Parathyroid adenoma (tissue), 2 donors: Measurements from ENCODE around the gene SMG6.

Experiments
- H2AFZ ChIP-seq: fragments of 300-600 bp; sonication (generic); one replicate; pipeline ENCODE4 v1.7.0; 2017; ENCODE audit warnings: antibody characterized with exemption, mild to moderate bottlenecking
- H3K27ac ChIP-seq: fragments of 300-600 bp; sonication (generic); one replicate; pipeline ENCODE4 v1.7.0; 2017
- H3K27me3 ChIP-seq: fragments of 300-600 bp; sonication (generic); one replicate; pipeline ENCODE4 v1.7.0; 2017; ENCODE audit warnings: low read length; ENCODE audit not compliant: control insufficient read depth, insufficient read depth
- H3K36me3 ChIP-seq: fragments of 300-600 bp; sonication (generic); one replicate; pipeline ENCODE4 v1.7.0; 2017; ENCODE audit warnings: low read length; ENCODE audit not compliant: control insufficient read depth, insufficient read depth
- H3K4me1 ChIP-seq: fragments of 300-600 bp; sonication (generic); one replicate; pipeline ENCODE4 v1.7.0; 2017; ENCODE audit warnings: control low read depth
- H3K4me2 ChIP-seq: fragments of 300-600 bp; sonication (generic); one replicate; pipeline ENCODE4 v1.7.0; 2017; ENCODE audit warnings: low read length
- H3K4me3 ChIP-seq: fragments of 300-600 bp; sonication (generic); one replicate; pipeline ENCODE4 v1.7.0; 2017; ENCODE audit warnings: low read depth, low read length
- H3K79me2 ChIP-seq: fragments of 300-600 bp; sonication (generic); one replicate; pipeline ENCODE4 v1.7.0; 2017; ENCODE audit warnings: control low read depth
- H3K9ac ChIP-seq: fragments of 300-600 bp; sonication (generic); one replicate; pipeline ENCODE4 v1.7.0; 2017; ENCODE audit warnings: mild to moderate bottlenecking
- H3K9me3 ChIP-seq: fragments of 300-600 bp; sonication (generic); one replicate; pipeline ENCODE4 v1.7.0; 2017; ENCODE audit warnings: low read length; ENCODE audit not compliant: control insufficient read depth
- CTCF ChIP-seq: fragments of 300-600 bp; sonication (generic); IDR thresholded peaks from one replicate; pipeline ENCODE4 v1.7.0; 2017; ENCODE audit warnings: antibody characterized with exemption, mild to moderate bottlenecking
- donor health status: primary hyperparathyroidism.

SMG6 gene

GRCh38 chr17:2055292-2056205 lies 248.0 kb downstream of the SMG6 start:
- Histone ChIP-seq H3K9ac (no peak overlapping the region), H3K27ac (peak overlapping the region; percentile 63), H3K79me2 (no peaks in the 10 kb centered on the region), H3K27me3 (no peaks in the 10 kb centered on the region), H3K4me3 (peak overlapping the region; percentile 35), H3K4me2 (peak overlapping the region; percentile 34), H2AFZ (peak overlapping the region; percentile 76), H3K9me3 (no peaks in the 10 kb centered on the region), H3K4me1 (peaks cover 10% of the 10 kb centered on the region), H3K36me3 (no peaks in the 10 kb centered on the region)
- TF ChIP-seq CTCF = no peak

- H3K9ac ChIP-seq = no peak within 1 kb of the TSS
- peak within 1 kb of the TSS; percentile 40 for H3K4me3 ChIP-seq
- TF ChIP-seq CTCF = peak; percentile 94
These were observed 248.9 kb downstream of the SMG6 start, which contains the start of gene HIC1 for GRCh38 chr17:2054512-2055291. HIC1 (plus strand) TSS chr17:2055103; CDS start chr17:2056691, 1,588 bp downstream.

GRCh38 chr17:2054262-2054511 lies 249.4 kb downstream of the SMG6 start:
- no peaks in the 10 kb centered on the region for H3K79me2 ChIP-seq
- no peak for TF ChIP-seq CTCF
- H3K4me1 ChIP-seq = peaks cover 12% of the 10 kb centered on the region
- H3K4me3 ChIP-seq = peak overlapping the region; percentile 40
- H3K4me2 ChIP-seq = peak overlapping the region; percentile 76
- no peaks in the 10 kb centered on the region for H3K27me3 ChIP-seq
- no peaks in the 10 kb centered on the region for H3K9me3 ChIP-seq
- no peak overlapping the region for H3K9ac ChIP-seq
- no peaks in the 10 kb centered on the region for H3K36me3 ChIP-seq
- peak overlapping the region; percentile 63 for H3K27ac ChIP-seq
- H2AFZ ChIP-seq = peak overlapping the region; percentile 76

More at GRCh38 chr17:2054512-2055291, 248.9 kb downstream of the SMG6 start, which contains the start of gene HIC1:
- Histone ChIP-seq H3K36me3 (no peaks in the 10 kb centered on the region), H3K79me2 (no peaks in the 10 kb centered on the region), H3K27ac (peak within 1 kb of the TSS; percentile 63), H3K27me3 (no peaks in the 10 kb centered on the region), H3K4me1 (peaks cover 10% of the 10 kb centered on the region), H3K4me2 (peak within 1 kb of the TSS; percentile 76), H3K9me3 (no peaks in the 10 kb centered on the region), H2AFZ (peak within 1 kb of the TSS; percentile 76)

GRCh38 chr17:2053380-2054261 lies 250.0 kb downstream of the SMG6 start:
- Histone ChIP-seq H3K27me3 (no peaks in the 10 kb centered on the region), H3K4me1 (peaks cover 16% of the 10 kb centered on the region), H2AFZ (peak overlapping the region; percentile 76), H3K36me3 (no peaks in the 10 kb centered on the region), H3K9ac (no peak overlapping the region), H3K4me3 (peak overlapping the region; percentile 40), H3K9me3 (no peaks in the 10 kb centered on the region), H3K27ac (peak overlapping the region; percentile 63), H3K79me2 (peaks cover 6% of the 10 kb centered on the region), H3K4me2 (peak overlapping the region; percentile 76)
- TF ChIP-seq CTCF = peak; percentile 44
